ENCODE results near the gene DRAM1. TPM values are rescaled to one million over a fixed set of nuclear protein-coding genes. Genes with fewer than 3 reads are reported as not detected.
"Not testable (repeated sequence)": the region's sequence is repeated elsewhere in the genome, so short reads cannot be mapped to it uniquely, and the experiment has no call there.

DRAM1 gene
- total RNA-seq, 1 donor, result 22.4 TPM

- DNase-seq (ENCODE audit: low read depth in 2 of 3, low spot score in 2 of 3), result no peak
These were observed 19.0 kb upstream of the DRAM1 start for GRCh38 chr12:101858361-101858760.

- DNase-seq (ENCODE audit: low read depth in 2 of 3, low spot score in 2 of 3), result no peak
These were observed 17.4 kb upstream of the DRAM1 start for GRCh38 chr12:101859664-101860607.

GRCh38 chr12:101861688-101862087, 15.7 kb upstream of the DRAM1 start:
- not testable (repeated sequence) for DNase-seq (ENCODE audit: low read depth in 2 of 3, low spot score in 2 of 3)

- no peak for DNase-seq (ENCODE audit: low read depth in 2 of 3, low spot score in 2 of 3)
These were observed 15.1 kb upstream of the DRAM1 start for GRCh38 chr12:101862245-101862644.

GRCh38 chr12:101863981-101864380, 13.4 kb upstream of the DRAM1 start:
- no peak for DNase-seq (ENCODE audit: low read depth in 2 of 3, low spot score in 2 of 3)

GRCh38 chr12:101866615-101867373, 10.6 kb upstream of the DRAM1 start:
- no peak for DNase-seq (ENCODE audit: low read depth in 2 of 3, low spot score in 2 of 3)

GRCh38 chr12:101867619-101868018, 9.8 kb upstream of the DRAM1 start:
- DNase-seq (ENCODE audit: low read depth in 2 of 3, low spot score in 2 of 3), result not testable (repeated sequence)

GRCh38 chr12:101870925-101871324, 6.5 kb upstream of the DRAM1 start:
- DNase-seq (ENCODE audit: low read depth in 2 of 3, low spot score in 2 of 3), result no peak

GRCh38 chr12:101875162-101875561, 2.2 kb upstream of the DRAM1 start:
- DNase-seq (ENCODE audit: low read depth in 2 of 3, low spot score in 2 of 3), result no peak

GRCh38 chr12:101876322-101876860, 989 bp upstream of the DRAM1 start:
- DNase-seq (ENCODE audit: low read depth in 2 of 3, low spot score in 2 of 3), result no peak

GRCh38 chr12:101877806-101878242, 444 bp downstream of the DRAM1 start:
- peak in 2 of 3 donors; percentile 6 to 14 for DNase-seq (ENCODE audit: low read depth in 2 of 3, low spot score in 2 of 3)

GRCh38 chr12:101878243-101878821, 952 bp downstream of the DRAM1 start:
- peak; percentile 9 to 21 (median 15) for DNase-seq (ENCODE audit: low read depth in 2 of 3, low spot score in 2 of 3)

- DNase-seq (ENCODE audit: low read depth in 2 of 3, low spot score in 2 of 3), result no peak
These were observed 3.4 kb downstream of the DRAM1 start for GRCh38 chr12:101880769-101881168.

- no peak for DNase-seq (ENCODE audit: low read depth in 2 of 3, low spot score in 2 of 3)
These were observed 3.8 kb downstream of the DRAM1 start for GRCh38 chr12:101881228-101881627.

- DNase-seq (ENCODE audit: low read depth in 2 of 3, low spot score in 2 of 3), result no peak
These were observed 6.8 kb downstream of the DRAM1 start for GRCh38 chr12:101884174-101884573.

GRCh38 chr12:101884781-101885340, 7.5 kb downstream of the DRAM1 start:
- DNase-seq (ENCODE audit: low read depth in 2 of 3, low spot score in 2 of 3), result not testable (repeated sequence)

- DNase-seq (ENCODE audit: low read depth in 2 of 3, low spot score in 2 of 3), result no peak
These were observed 8.7 kb downstream of the DRAM1 start for GRCh38 chr12:101885912-101886561.

- no peak for DNase-seq (ENCODE audit: low read depth in 2 of 3, low spot score in 2 of 3)
These were observed 11.9 kb downstream of the DRAM1 start for GRCh38 chr12:101889211-101889752.

- peak in 2 of 3 donors; percentile 46 to 57 for DNase-seq (ENCODE audit: low read depth in 2 of 3, low spot score in 2 of 3)
These were observed 14.1 kb downstream of the DRAM1 start for GRCh38 chr12:101891462-101891971.

- no peak for DNase-seq (ENCODE audit: low read depth in 2 of 3, low spot score in 2 of 3)
These were observed 15.4 kb downstream of the DRAM1 start for GRCh38 chr12:101892794-101893193.
